ENCODE measurements around the gene FKBP1B. TPM values are rescaled to one million over a fixed set of nuclear protein-coding genes. Genes with fewer than 3 reads are reported as not detected.

FKBP1B gene
- total RNA-seq (2021; ENCODE audit: unreplicated experiment) (11.8 TPM), Bru-seq, nascent RNA (percentile 40 among the genes with signal in this experiment), BruChase-seq, experiment 1, labeled RNA remaining after a 6-hour chase (percentile 51 among the genes with signal in this experiment), BruChase-seq, experiment 2, labeled RNA remaining after a 2-hour chase (percentile 55 among the genes with signal in this experiment)
- polyA plus RNA-seq (2012) = 16.9 and 17.0 TPM in 2 replicates
- long read RNA-seq, transcript FKBP1B-202 (4 exons, 1,010 nt) = major isoform, 7 of 18 reads
- long read RNA-seq, partial matches to known transcripts = 1 of 18 reads
- long read RNA-seq, other reads (novel, unspliced or antisense) = 7 of 18 reads

DNA sequence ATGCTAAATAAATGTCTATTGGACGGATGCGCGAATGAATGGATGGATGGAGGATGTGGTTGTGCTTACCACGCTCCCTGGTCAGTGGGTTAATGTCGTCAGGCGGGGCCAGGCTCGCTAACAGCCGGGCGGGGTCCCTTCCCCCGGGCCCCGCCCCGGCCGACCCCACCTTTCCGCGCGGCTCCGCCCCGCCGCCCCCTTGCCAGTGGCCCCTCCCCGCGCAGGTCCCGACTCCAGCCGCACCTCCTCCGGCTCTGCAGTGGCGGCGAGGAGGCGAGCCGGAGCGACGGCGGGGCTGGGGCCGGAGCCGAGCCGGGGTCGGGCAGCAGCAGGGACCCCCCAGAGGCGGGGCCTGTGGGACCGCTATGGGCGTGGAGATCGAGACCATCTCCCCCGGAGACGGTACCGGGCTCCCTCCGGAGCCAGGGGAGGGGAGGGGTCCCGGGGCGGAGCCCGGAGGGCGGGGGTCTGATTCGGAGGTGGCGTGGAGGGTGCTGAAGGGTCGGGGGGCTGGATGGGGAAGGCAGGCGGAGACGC lies at the start of gene FKBP1B:
TSS of gene FKBP1B (plus strand) at position 257 of the 537 bp plus-strand sequence. CDS start at position 366, 109 bp downstream.
- H3K9me3 ChIP-seq (ENCODE audit: control insufficient read depth in 1 of 2, insufficient read depth in 1 of 2, low read depth in 1 of 2, low read length in 2 of 2) = no peaks in the 10 kb centered on the region
- peak within 1 kb of the TSS; percentile 83 for H2AFZ ChIP-seq (ENCODE audit: low read depth, low read length, poor library complexity, severe bottlenecking)
- peaks cover 18% of the 10 kb centered on the region; the same call in 1 of the 2 replicates for H3K79me2 ChIP-seq (ENCODE audit: insufficient read depth, low read length)
- RAD21 ChIA-PET (ENCODE audit: low non-redundant PET in 1 of 2, low total read pairs in 2 of 2, uncharacterized antibody in 2 of 2, unreplicated experiment in 2 of 2) = no interaction called here
- H3K27ac ChIP-seq (ENCODE audit: low read depth, low read length) = no peak within 1 kb of the TSS
- no peaks in the 10 kb centered on the region for H4K20me1 ChIP-seq (ENCODE audit: insufficient read depth)
- peak within 1 kb of the TSS; percentile 44 for H3K9ac ChIP-seq (ENCODE audit: low read length)
- peak; percentile 41 for DNase-seq (ENCODE audit: low read depth, low spot score)
- intact Hi-C loops (cut with micrococcal nuclease) = loop anchor here (2.0 kb wide), 2 partner anchors 27 to 73 kb away; partner anchors contain the start of genes FAM228B, PFN4 and SF3B6
- H3K27me3 ChIP-seq (ENCODE audit: insufficient read depth, low read length) = no peaks in the 10 kb centered on the region
- H3K4me3 ChIP-seq (replicated peaks in 1 of 2; ENCODE audit: low read depth in 1 of 2, low read length in 2 of 2) = peak within 1 kb of the TSS; percentile 64 to 69
- H3K36me3 ChIP-seq (ENCODE audit: control insufficient read depth in 1 of 2, insufficient read depth in 2 of 2, low read length in 2 of 2) = no peaks in the 10 kb centered on the region
- TF ChIP-seq, protein P1, sequence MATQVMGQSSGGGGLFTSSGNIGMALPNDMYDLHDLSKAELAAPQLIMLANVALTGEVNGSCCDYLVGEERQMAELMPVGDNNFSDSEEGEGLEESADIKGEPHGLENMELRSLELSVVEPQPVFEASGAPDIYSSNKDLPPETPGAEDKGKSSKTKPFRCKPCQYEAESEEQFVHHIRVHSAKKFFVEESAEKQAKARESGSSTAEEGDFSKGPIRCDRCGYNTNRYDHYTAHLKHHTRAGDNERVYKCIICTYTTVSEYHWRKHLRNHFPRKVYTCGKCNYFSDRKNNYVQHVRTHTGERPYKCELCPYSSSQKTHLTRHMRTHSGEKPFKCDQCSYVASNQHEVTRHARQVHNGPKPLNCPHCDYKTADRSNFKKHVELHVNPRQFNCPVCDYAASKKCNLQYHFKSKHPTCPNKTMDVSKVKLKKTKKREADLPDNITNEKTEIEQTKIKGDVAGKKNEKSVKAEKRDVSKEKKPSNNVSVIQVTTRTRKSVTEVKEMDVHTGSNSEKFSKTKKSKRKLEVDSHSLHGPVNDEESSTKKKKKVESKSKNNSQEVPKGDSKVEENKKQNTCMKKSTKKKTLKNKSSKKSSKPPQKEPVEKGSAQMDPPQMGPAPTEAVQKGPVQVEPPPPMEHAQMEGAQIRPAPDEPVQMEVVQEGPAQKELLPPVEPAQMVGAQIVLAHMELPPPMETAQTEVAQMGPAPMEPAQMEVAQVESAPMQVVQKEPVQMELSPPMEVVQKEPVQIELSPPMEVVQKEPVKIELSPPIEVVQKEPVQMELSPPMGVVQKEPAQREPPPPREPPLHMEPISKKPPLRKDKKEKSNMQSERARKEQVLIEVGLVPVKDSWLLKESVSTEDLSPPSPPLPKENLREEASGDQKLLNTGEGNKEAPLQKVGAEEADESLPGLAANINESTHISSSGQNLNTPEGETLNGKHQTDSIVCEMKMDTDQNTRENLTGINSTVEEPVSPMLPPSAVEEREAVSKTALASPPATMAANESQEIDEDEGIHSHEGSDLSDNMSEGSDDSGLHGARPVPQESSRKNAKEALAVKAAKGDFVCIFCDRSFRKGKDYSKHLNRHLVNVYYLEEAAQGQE (IDR thresholded peaks at IDR 0.05; ENCODE audit: low read depth) = no peak
- TF ChIP-seq, protein P2, sequence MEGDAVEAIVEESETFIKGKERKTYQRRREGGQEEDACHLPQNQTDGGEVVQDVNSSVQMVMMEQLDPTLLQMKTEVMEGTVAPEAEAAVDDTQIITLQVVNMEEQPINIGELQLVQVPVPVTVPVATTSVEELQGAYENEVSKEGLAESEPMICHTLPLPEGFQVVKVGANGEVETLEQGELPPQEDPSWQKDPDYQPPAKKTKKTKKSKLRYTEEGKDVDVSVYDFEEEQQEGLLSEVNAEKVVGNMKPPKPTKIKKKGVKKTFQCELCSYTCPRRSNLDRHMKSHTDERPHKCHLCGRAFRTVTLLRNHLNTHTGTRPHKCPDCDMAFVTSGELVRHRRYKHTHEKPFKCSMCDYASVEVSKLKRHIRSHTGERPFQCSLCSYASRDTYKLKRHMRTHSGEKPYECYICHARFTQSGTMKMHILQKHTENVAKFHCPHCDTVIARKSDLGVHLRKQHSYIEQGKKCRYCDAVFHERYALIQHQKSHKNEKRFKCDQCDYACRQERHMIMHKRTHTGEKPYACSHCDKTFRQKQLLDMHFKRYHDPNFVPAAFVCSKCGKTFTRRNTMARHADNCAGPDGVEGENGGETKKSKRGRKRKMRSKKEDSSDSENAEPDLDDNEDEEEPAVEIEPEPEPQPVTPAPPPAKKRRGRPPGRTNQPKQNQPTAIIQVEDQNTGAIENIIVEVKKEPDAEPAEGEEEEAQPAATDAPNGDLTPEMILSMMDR (IDR thresholded peaks at IDR 0.05 in 2 of 3, conservative IDR thresholded peaks at IDR 0.05 in 1 of 3; ENCODE audit: borderline replicate concordance in 1 of 3, insufficient read depth in 1 of 3, low read depth in 2 of 3, low read length in 2 of 3) = no peak
- TF ChIP-seq EZH2 (IDR thresholded peaks at IDR 0.05) (no peak), TCF7L2 (IDR thresholded peaks at IDR 0.05; ENCODE audit: borderline replicate concordance, extremely low read depth, insufficient read depth, insufficient read length) (no peak), POLR2AphosphoS5 (IDR thresholded peaks at IDR 0.05; ENCODE audit: low read depth, low read length) (peak; percentile 78), YY1 (IDR thresholded peaks at IDR 0.05; ENCODE audit: extremely low read depth, insufficient replicate concordance, low read depth, low read length) (peak; percentile 56), EGR1 (IDR thresholded peaks at IDR 0.05; ENCODE audit: low read depth) (no peak)
- no TSS peak for BruUV-seq (replicated peaks)
- H3K4me2 ChIP-seq (ENCODE audit: low read length) = peak within 1 kb of the TSS; percentile 90
- POLR2A ChIA-PET = interaction anchor here (0.6 to 2.4 kb wide), 5 partner anchors 9 to 852 kb away, joined by 3 to 16 read pairs (median 5); partner anchors contain the start of genes SF3B6 and TP53I3
- CTCF ChIA-PET = interaction anchor here (1.0 kb wide), 1 partner anchor 115 kb away, joined by 3 read pairs; no protein-coding TSS in a partner anchor
- peaks cover 13 to 30% of the 10 kb centered on the region in 2 experiments for H3K4me1 ChIP-seq (ENCODE audit: control insufficient read depth in 1 of 2, insufficient read depth in 2 of 2, low read length in 2 of 2)
- H3K9me2 ChIP-seq (ENCODE audit: insufficient read depth) = no peaks in the 10 kb centered on the region
- peak; percentile 69 for ATAC-seq
